Renal cortical epithelial cell (primary cell): ENCODE measurements around the gene MC5R. TPM values are rescaled to one million over a fixed set of nuclear protein-coding genes. Genes with fewer than 3 reads are reported as not detected.

Experiments
- DNase-seq: peaks from one replicate; pipeline ENCODE4 v3.0.0-alpha.2; 2011; ENCODE audit warnings: low read depth
- total RNA-seq: library from RNA; depleted of rRNA; stranded (reverse); fragments of >200 nt; gene quantifications from 2 replicates; pipeline ENCODE4 v1.2.3, GENCODE V29; 2014

Gene MC5R
- total RNA-seq = not detected in 2 replicates

DNA sequence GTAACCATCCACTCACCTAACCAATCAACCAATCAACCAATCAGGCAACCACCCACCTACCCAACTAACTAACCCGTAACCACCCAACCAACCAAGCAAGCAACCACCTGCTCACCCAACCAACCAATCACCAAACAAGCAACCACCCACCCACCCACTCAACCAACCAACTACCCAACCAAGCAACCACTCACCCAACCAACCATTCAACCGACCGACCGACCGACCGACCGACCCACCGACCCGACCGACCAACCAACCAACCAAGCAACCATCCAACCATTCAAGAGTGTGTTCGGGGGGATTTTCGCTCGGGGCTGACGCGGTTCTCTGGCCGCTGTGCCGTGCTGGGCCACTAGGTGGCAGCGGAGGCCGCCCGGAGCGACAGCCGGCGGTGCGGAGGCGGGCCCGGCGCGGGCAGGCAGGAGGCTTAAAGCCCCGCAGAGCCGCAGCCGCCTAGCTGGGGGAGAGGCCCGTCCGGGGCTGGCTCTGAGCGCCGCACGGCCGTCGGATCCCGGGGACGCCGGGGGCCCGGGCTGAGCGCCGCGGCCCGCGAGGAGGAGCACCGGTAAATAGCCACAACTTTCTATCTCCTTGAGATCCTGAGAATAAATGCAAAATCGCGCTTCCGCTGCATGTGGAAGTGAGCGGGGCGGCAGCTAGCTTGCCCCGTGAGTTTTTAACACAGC lies at the start of gene MC5R:
Gene MC5R, plus strand, starts transcription at position 443 of the 689 bp plus-strand sequence. CDS start 1,617 bp downstream, outside the sequence.
- DNase-seq = no peak

DNA sequence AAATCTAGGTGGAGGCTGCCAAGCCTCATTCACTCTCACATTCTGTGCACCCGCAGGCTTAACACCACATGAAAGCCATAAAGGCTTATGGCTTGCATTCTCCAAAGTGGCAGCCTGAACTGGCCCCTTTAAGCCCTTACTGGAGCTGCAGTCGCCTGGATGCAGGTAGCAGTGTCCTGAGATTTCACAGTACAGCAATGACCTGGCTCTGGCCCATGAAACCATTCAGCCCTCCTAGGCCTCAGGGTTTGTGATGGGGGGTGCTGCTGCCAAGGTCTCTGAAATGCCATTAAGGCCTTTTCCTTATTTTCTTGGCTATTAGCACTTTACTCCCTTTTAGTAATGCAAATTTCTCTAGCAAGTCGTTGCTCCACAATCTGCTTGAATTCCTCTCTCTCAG lies 48.9 kb upstream of the MC5R start:
- DNase-seq = no peak

DNA sequence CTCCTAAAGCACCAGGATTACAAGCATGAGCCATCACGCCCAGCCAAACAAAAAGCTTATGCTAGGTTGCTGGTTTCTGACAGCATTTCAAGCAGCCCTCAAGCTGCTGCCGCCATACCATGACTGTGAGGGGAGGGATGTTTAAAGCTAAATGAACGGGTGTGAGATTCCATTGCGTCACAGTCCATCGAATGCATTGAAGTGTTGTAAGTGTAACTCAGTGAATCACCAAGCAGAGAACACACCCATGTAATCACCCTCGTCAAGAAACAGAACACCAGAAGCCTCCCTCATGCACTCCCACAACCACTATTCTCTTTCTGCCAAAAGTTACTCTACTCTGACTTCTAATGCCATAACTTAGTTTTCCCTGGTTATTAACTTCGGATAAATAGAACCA lies 32.8 kb upstream of the MC5R start:
- peak; percentile 49 for DNase-seq

DNA sequence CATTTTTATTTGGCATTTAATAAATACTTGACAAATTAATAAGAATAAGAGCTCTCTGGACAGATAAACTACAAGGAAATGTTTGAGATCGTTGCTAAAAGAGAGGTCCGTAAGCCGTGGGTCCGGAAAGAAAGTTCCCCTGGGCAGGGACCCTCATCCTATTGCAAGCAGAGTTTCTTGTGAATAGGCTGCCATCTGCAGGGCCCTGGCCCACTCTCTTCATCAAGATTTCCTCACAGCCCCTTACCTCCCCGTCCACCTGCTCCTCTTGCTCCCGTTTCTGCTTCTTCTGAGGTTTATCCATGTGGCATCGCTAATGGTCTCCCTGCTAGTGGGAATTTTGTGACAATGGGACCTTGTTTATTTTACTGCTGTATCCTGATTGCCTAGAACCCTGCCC lies 30.1 kb upstream of the MC5R start:
- DNase-seq = no peak

DNA sequence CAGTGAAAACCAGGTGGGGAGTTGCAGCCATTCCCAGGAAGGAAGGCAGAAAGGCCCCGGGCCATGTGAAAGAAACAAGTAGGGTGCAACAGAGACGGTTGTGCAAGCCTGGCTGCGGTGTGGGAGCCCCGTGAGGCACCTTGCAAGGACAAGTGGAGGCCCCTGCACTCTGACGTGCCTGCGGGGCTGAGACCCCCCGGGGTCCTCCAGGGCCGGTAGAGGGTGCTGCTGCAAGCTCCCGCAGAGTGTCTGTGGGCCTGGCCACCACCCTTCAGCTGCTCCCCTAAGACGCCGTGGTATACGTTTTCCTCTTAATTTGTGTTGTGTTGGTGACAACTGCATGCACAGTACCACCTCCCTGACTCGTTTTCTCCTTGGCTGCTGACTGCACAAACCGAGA lies 27.4 kb upstream of the MC5R start:
- DNase-seq = no peak

DNA sequence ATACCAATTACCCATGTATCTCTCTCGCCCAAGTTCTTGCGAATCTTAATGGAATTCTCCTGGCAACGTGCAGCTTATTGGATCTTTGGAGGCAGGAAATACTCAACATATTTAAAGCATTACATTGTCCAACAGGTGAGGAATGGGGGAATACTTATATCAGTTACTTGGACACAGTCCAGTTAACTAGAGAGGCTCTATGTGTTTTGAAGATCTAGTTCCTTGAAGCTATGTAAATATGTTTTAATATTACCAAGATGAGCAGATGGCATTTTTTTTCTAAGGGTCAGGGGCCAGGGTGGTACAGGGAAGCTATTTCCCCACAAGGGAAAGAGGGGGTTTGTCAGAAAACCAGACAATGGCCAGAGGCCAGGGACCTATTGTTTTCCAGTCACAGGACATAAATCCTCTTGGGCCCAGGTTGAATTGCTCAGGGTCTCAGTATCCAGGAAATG lies 26.8 kb upstream of the MC5R start:
- peak; percentile 62 for DNase-seq

DNA sequence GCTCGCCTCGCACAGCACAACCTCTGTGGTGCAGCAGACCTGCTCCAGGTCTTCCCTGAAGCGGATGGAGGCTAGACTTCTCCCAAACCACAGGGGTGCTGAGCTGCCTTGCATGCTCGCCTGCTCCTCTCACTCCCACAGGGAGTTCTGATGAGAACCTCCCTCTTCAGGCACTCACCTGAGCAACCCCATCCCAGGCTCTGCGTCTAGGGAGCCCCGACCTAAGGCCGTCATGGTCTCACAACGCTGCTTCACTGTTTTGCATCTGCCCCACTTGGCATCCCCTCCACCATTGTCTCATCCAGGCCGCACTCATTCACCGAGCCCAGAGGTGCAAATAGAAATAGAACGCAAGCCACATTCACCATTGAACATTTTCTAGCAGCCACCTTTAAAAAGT lies 24.6 kb upstream of the MC5R start:
- DNase-seq = no peak

DNA sequence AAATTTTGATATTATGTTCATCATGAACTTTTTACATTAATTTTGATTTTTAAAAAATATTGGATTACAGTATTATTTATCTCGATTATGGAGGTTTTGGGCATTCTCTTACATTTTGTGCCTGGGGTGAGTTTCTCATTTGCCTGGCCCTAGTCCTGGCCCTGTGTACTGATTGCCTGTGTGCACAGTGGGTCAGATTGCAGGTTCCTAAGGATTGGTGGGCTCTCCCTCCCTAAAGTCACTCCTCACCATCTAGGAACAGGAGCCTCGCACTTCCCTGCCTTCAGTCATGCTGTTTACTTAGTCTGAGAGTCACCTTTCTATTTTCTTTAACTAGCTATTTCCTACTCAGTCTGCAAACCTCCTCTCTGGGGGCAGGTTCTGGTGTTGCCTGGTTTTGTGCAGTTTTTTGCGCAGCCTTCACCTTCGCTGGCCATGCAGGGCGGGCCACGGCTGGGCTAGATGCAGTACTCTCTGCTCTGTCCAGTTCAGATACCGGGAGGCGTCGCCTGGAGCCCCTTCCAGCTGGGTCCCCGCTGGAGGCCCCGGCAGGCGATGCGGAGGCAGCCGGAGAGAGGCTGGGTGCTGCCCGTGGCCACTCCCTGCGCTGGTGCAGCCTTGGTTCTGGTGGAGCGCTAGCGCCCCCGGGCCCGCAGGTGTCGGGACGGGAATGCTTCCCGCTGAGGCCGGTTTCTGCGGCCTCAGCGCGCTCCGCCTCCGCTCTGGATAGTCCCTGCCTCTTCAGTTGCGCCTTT lies 23.3 kb upstream of the MC5R start:
- DNase-seq = peak; percentile 28

DNA sequence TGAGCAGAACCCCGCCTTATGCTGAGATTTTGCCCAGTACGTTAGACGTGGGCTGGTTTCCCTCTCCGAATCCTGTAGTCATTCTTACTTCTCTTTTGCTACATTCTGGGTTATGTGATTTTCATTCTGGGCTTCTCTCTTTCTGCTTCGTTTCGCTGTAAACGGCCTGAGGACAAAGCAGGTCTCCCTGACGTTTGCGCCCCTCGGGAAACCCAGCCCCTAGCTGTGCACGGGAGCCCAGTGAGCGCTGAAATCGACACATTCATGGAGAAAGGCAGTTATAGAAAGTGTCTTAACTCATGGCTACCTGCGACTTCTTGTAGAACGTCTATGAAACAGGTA lies 22.7 kb upstream of the MC5R start:
- no peak for DNase-seq

DNA sequence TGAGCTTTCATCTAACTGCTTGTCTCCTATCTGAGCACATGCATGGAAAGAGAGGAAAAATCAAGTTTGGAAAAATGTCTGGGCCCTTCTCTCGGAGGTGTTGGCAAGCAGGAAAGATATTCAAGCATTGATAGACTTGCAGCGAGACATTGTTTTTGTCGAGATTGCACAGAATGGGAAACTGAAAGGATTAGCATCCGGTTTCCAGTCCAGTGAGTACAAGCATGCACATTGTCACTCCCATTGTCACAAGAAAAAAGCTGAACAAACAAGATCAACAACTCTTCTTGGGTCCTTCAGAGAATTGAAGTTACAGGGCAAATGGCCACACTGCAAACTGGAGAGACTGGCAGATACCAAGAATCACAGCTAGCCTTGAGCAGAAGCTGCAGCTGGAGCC lies 19.6 kb upstream of the MC5R start:
- DNase-seq = no peak

DNA sequence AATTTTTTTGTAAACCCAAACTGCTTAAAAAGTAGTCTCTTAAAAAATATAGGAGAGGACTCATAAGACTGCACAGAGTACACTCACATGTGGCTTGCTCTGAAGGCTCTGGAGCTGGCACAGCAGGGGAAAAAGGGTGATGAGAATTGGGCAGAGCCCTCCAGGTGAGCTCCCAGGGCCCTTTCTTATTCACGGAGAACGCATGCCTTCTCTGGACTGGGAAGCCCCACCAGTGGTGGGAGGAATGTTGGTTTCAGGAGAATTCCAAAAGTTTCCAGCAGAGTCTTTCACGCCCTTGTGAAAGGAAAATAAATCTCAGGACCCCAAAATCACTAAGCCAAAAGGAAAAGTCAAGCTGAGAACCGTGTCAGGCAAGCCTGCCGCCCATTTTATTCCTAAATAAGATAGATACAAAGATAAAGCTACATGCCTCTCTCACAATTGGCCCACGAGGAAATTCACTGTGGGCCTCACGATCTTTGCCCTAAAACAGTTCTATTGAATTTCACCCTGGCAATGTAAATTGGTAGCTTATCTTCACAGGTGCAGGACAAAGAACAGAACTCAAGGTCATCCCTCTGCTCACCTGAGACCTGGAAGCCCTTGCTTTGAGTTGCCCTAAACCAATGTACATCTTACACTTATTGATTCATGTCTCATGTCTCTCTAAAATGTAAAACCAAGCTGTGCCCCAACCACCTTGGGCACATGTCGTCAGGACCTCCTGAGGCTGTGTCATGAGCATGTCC lies 15.5 kb upstream of the MC5R start:
- no peak for DNase-seq

DNA sequence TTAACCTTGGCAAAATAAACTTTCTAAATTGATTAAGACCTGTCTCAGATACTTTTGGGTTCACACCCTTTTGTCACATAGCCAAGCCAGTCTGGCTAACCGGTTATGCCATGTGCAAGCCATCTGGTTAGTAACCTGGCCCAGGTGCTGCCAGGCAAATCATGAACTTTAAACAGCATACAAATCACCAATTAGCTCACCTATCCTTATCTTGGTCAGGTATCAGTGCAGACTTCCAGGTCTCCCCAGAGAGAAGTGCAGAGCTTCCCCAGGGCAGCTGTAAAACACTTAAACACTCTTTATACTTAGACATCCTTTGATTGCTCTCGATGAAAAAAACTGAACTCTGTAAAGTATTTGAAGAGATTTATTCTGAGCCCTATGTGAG lies 14.9 kb upstream of the MC5R start:
- no peak for DNase-seq

DNA sequence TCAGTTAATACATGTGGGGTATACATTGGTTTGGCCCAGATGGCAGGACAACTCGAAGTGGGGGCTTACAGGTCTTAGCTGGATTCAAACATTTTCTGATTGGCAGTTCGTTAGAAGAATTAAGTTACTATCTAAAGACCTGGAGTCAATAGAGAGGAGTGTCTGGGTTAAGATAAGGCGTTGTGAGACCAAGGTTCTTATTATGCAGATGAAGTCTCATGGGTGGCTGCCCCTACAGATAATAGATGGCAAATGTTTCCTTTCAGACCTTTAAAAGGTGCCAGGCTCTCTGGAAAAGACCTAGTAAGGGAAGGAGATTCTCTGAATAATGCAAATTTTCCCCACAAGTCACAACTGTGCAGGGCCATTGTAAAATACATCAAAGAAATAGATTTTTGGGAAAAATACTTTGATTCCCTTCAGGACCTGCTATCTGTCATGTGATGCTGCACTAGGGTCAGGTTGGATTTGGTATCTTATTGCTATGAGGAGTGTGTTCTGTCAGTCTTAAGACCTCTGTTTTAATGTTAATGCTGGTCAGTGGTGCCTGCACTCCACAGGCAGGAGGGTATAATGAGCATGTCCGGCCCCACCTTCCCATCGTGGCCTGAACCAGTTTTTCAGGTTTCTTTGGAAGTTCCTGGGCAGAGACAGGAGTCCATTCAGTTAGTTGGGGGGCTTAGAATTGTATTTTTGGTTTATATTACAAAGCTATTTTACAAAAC lies 14.3 kb upstream of the MC5R start:
- no peak for DNase-seq

DNA sequence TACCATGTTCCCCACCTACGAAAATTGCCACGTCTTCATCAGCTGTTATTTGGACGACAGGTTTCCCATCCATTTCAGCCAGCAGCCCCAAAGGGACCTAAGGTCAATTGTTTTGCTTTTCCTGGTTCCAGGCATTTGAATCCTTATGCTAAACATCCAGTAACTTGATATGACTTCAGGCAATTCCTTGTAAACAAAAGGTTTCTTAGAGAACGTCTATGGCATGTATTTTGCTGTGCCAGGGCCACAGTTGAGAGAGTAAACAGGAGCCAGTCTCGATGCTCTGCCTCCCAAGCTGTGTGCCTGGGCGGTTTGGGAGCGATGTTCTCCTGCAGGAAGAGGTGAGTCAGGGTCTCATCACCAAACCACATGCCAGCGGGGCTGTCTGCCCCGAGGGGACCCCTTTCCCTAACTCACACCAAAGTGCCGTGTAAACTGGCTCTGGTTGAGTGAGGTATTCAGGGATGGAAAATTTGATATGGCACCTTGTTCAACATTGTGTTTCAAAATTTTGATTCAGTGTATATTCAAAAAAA lies 12.9 kb upstream of the MC5R start:
- no peak for DNase-seq

DNA sequence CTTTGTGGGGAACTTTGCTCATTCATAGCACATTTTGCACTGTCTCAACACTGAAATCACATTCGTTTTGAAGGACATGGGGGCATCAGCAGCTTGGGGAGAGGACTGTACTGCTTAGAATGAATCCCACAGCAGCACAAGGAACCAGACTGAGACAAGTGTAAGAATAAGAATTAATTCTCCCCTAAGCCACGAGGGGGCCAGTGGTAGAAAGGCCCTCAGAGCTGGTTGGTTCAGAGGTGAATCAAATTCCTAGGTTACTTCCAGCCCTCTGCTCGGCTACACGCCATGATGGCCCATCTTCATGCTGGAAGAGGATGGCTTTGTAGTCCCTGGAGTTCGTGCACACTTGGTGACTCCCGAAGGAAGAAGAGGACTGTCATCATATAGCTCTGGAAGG lies 12.0 kb upstream of the MC5R start:
- no peak for DNase-seq

DNA sequence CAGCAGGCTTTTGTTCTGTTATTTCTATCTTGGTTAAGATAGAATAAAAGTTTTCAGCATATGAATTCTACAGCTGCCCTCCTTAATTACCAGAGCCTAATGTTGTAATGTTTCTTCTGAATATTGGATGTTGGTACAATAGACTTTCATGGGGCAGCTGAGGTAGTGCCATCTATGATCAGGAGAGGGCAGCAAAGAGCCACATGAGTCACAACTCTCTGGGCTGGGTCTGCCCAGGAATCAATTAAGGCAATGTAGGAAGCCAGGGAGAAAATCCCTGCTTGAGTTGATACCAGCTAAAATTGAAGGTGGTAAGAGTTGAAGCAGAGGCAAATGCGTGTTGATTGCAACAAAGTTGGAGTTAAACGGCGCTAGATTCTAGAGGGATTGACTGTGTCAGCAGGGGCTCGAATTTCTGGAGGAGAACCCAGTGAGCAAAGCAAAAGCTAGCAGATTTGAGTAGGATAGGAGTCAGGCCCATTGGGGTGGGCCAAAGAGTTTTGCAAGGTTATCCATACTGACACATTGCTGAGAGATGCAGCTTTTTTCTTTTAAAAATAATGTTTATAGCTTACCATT lies 10.6 kb upstream of the MC5R start:
- peak; percentile 64 for DNase-seq

DNA sequence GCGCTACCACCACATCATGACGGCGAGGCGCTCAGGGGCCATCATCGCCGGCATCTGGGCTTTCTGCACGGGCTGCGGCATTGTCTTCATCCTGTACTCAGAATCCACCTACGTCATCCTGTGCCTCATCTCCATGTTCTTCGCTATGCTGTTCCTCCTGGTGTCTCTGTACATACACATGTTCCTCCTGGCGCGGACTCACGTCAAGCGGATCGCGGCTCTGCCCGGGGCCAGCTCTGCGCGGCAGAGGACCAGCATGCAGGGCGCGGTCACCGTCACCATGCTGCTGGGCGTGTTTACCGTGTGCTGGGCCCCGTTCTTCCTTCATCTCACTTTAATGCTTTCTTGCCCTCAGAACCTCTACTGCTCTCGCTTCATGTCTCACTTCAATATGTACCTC lies 2.3 kb downstream of the MC5R start:
- no peak for DNase-seq

DNA sequence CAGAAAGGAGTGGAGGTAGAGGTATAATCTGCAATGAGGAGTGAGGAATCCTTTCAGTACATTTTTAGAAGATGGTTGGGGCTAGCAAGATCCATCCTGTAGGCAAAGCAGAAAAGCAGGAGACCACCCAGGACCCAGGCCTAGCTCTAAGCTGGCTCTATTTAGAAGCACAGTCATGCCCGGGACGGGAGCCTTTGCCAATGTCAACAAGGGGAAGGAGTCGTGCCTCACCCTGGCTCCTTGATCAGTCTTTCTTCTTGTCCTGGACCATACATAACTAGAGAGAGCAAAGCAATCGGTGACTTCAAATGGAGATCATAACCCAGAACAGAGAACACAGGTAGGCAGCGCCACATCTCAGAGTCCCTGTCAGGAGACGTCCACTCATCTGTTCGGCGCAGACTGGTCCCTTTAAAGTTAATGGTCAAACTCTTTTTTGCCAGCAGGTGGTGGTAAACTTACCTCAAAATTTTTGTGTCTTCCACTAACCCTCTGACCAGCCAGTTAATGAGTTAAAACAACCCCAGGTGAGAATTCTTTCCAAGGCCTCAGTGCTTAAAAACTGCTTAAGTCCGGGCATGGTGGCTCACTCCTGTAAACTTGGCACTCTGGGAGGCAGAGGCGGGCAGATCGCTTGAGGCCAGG lies 8.0 kb downstream of the MC5R start:
- DNase-seq = no peak

DNA sequence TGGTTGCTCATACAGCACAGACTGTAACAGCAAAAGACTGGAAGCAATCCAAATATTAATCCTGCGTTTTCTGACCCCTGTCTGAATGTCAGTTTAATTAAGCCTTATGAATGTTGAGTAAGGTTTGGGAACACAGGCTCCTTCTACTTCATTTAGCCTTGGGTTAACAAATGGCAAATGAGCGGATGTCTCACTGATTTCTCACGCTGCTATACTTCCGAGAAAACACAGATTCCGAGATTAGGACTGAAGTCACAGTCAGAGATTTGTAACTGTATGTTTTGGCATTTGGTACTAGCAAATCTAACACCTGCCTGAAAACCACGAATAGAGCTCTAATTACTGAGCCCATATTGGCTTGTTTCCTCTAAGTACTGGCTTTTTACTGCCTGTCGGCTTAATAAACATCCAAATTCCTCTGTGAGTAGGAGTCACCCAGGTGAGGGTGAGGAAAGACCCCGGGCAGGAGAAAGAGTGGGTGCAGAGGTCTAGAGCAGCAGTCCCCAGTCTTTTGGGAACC lies 10.6 kb downstream of the MC5R start:
- DNase-seq = no peak

DNA sequence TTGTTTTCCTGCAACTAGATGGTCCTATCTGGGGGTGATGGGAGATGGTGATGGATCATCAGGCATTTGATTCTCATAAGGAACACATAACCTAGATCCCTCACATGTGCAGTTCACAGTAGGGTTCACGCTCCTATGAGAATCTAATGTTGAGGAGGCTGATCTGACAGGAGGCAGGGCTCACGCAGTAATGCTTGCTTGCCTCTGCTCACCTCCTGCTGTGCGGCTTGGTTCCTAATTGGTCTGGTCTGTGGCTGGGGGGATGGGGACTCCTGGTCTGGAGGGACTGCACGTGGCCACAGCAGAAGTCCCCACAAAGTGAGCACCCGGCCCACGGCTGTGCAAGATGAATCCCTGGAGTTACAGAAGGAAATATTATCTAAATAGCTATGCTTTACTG lies 11.3 kb downstream of the MC5R start:
- DNase-seq = no peak

DNA sequence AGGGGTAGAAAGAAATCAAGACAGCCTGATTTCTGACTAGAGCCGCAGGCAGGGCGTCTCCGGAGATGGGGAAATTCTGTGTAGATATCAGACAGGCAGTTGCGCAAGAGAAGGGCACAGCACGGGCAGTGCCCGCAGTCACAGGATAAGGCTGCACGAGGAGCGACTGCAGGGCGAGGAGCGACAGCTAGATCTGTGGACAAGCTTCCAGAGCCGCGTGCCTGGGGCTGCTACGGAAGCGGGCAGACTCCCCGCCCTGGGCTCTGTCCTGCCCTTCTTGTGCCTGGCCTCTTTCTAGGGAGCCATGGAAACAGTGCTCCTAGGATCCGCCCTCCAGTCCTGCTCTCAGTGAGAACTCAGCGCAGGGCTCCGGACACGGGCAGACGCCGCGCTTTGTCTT lies 12.6 kb downstream of the MC5R start:
- DNase-seq = no peak
